ENCODE data around the gene DOCK9. TPM values are rescaled to one million over a fixed set of nuclear protein-coding genes. Genes with fewer than 3 reads are reported as not detected.

The DOCK9 gene
- total RNA-seq, 4 donors from 2014 or later, result 31.4 to 46.7 (median 45.6) TPM

- DNase-seq (no peak), ATAC-seq (no peak)
- Histone ChIP-seq H3K4me1 (peaks cover 0 to 8% of the 10 kb centered on the region in 2 donors), H3K4me3 (no peak overlapping the region), H3K36me3 (no peaks in the 10 kb centered on the region), H3K9me3 (no peaks in the 10 kb centered on the region), H3K27ac (peak overlapping the region in 3 of 4 donors; percentile 8 to 65 (median 65)), H3K27me3 (no peaks in the 10 kb centered on the region)
- in situ Hi-C loops (cut with MboI; ENCODE audit: low sequenced_read_pairs in 4 of 4) (no loop called here), intact Hi-C loops (cut with DNase I; ENCODE audit: low total_unique reads) (no loop called here)
- TF ChIP-seq POLR2A (IDR thresholded peaks at IDR 0.05) (no peak), CTCF (IDR thresholded peaks at IDR 0.05 in 4 of 5, conservative IDR thresholded peaks at IDR 0.05 in 1 of 5) (no peak)
Observed at GRCh38 chr13:98945863-98946605, 31.8 kb downstream of the DOCK9 start.

GRCh38 chr13:98944336-98944735, 33.5 kb downstream of the DOCK9 start:
- Histone ChIP-seq H3K4me1 (peaks cover 9 to 23% of the 10 kb centered on the region in 2 donors), H3K27ac (no peak overlapping the region), H3K9me3 (no peaks in the 10 kb centered on the region), H3K4me3 (no peak overlapping the region), H3K27me3 (no peaks in the 10 kb centered on the region), H3K36me3 (no peaks in the 10 kb centered on the region)
- TF ChIP-seq POLR2A (IDR thresholded peaks at IDR 0.05), result no peak
- no peak for TF ChIP-seq CTCF (IDR thresholded peaks at IDR 0.05 in 4 of 5, conservative IDR thresholded peaks at IDR 0.05 in 1 of 5)
- in situ Hi-C loops (cut with MboI; ENCODE audit: low sequenced_read_pairs in 4 of 4) (no loop called here), intact Hi-C loops (cut with DNase I; ENCODE audit: low total_unique reads) (no loop called here)
- ATAC-seq (no peak), DNase-seq (no peak)

- in situ Hi-C loops (cut with MboI; ENCODE audit: low sequenced_read_pairs in 4 of 4) (no loop called here), intact Hi-C loops (cut with DNase I; ENCODE audit: low total_unique reads) (no loop called here)
- H3K27ac ChIP-seq, result no peak overlapping the region
- TF ChIP-seq POLR2A (IDR thresholded peaks at IDR 0.05), result no peak
- no peak for TF ChIP-seq CTCF (IDR thresholded peaks at IDR 0.05 in 4 of 5, conservative IDR thresholded peaks at IDR 0.05 in 1 of 5)
- no peak overlapping the region for H3K4me3 ChIP-seq
- no peak for DNase-seq
- peaks cover 13 to 30% of the 10 kb centered on the region in 2 donors for H3K4me1 ChIP-seq
- no peaks in the 10 kb centered on the region for H3K36me3 ChIP-seq
- H3K9me3 ChIP-seq, result no peaks in the 10 kb centered on the region
- no peaks in the 10 kb centered on the region for H3K27me3 ChIP-seq
- ATAC-seq, result no peak
Observed at GRCh38 chr13:98942997-98943396, 34.9 kb downstream of the DOCK9 start.

- Histone ChIP-seq H3K4me1 (peaks cover 13 to 34% of the 10 kb centered on the region in 2 donors), H3K36me3 (no peaks in the 10 kb centered on the region), H3K9me3 (no peaks in the 10 kb centered on the region), H3K4me3 (no peak overlapping the region), H3K27ac (no peak overlapping the region), H3K27me3 (no peaks in the 10 kb centered on the region)
- in situ Hi-C loops (cut with MboI; ENCODE audit: low sequenced_read_pairs in 4 of 4), result no loop called here
- no peak for TF ChIP-seq CTCF (IDR thresholded peaks at IDR 0.05 in 4 of 5, conservative IDR thresholded peaks at IDR 0.05 in 1 of 5)
- no peak for TF ChIP-seq POLR2A (IDR thresholded peaks at IDR 0.05)
- ATAC-seq (no peak), DNase-seq (no peak)
- intact Hi-C loops (cut with DNase I; ENCODE audit: low total_unique reads), result no loop called here
Observed at GRCh38 chr13:98942485-98942884, 35.4 kb downstream of the DOCK9 start.

Measured in gastrocnemius medialis (tissue), 4 donors.